GM12891 (cell line): ENCODE data around the gene DBR1.
A peak's percentile ranks its signal among the peaks of the same experiment; 100 is the strongest.

Experiments used
- PAX5 ChIP-seq: IDR thresholded peaks from 2 replicates; pipeline ENCODE4 v1.6.1; 2011; ENCODE audit warnings: low read length, moderate library complexity, mild to moderate bottlenecking; ENCODE audit not compliant: insufficient read depth, severe bottlenecking
- POLR2A ChIP-seq: IDR thresholded peaks from 2 replicates; pipeline ENCODE4 v1.6.1; 2011; ENCODE audit warnings: low read depth, low read length, control low read depth
- POLR2AphosphoS5 ChIP-seq: IDR thresholded peaks from 2 replicates; pipeline ENCODE4 v1.6.1; 2011; ENCODE audit warnings: low read depth, low read length, control low read depth
- POU2F2 ChIP-seq: IDR thresholded peaks from 2 replicates; pipeline ENCODE4 v1.6.1; 2011; ENCODE audit warnings: low read depth, mild to moderate bottlenecking, control low read depth, low read length, moderate library complexity
- SPI1 ChIP-seq: IDR thresholded peaks from 2 replicates; pipeline ENCODE4 v1.6.1; 2011; ENCODE audit warnings: low read depth, low read length, control low read depth
- TAF1 ChIP-seq: IDR thresholded peaks from 2 replicates; pipeline ENCODE4 v1.6.1; 2011; ENCODE audit warnings: low read depth, low read length, control low read depth

GRCh38 chr3:138118612-138119422 is 55.9 kb downstream of the DBR1 start:
- no peak for TF ChIP-seq POLR2A
- no peak for TF ChIP-seq TAF1
- no peak for TF ChIP-seq POLR2AphosphoS5
- TF ChIP-seq PAX5: no peak
- TF ChIP-seq POU2F2: no peak
- peak; percentile 20; the same call in 1 of the 2 replicates for TF ChIP-seq SPI1
